K562 (cell line): Measurements from ENCODE around the gene SCARF2. TPM values are rescaled to one million over a fixed set of nuclear protein-coding genes. Genes with fewer than 3 reads are reported as not detected.

Experiments
- ATAC-seq: fragments of 200-7000 bp; cut with Tn5 transposase; 3 replicates; pipeline ENCODE4 v1.9.1; 2020; ENCODE audit warnings: moderate library complexity
- BruUV-seq: library from RNA; stranded (reverse); fragments of 400-500 nt; replicated peaks from 2 replicates; lab custom pipeline; 2021; lab: Mats Ljungman, UMichigan
- CTCF ChIA-PET: fragments of 300-600 bp; formaldehyde crosslinking; extraction: SDS; loops from one replicate; lab custom pipeline; 2021; ENCODE audit warnings: low intra/inter-chr PET ratio; lab: Yijun Ruan, JAX
- POLR2A ChIA-PET: fragments of 300-600, 350-650 bp; sonication (Branson Sonifier 250); formaldehyde crosslinking; extraction: SDS; loops from one replicate; lab custom pipeline; 2021; ENCODE audit warnings: antibody characterized with exemption, inconsistent platforms; lab: Yijun Ruan, JAX
- DNase-seq, 4 experiments: peaks; one replicate each; pipeline versions ENCODE4 v3.0.0 to v3.0.0-alpha.2; 2011 to 2018; ENCODE audit warnings: low spot score in 3 of 4, mixed read lengths in 3 of 4; ENCODE audit errors: extremely low read depth in 1 of 4
- FAIRE-seq: peaks from 2 replicates; lab custom pipeline; 2011; peaks lifted over from hg19 to GRCh38; lab: Jason Lieb, UNC
- H2AFZ ChIP-seq: 2 replicates; pipeline ENCODE4 v1.6.0; 2011; ENCODE audit warnings: low read depth, low read length, control low read depth, inconsistent platforms
- H3K27ac ChIP-seq: fragments of 200-600 bp; 3 replicates; pipeline ENCODE4 v1.8.0; 2011; ENCODE audit warnings: low read depth, mild to moderate bottlenecking, control low read depth, inconsistent platforms, low read length, moderate library complexity, mixed read lengths; ENCODE audit errors: extremely low read depth
- H3K27me3 ChIP-seq, 2 experiments: fragments of 300-600 bp in 1 of 2; 2 replicates in 1 of 2; 3 replicates in 1 of 2; pipeline versions ENCODE4 v1.6.0 to v1.8.0; 2011; ENCODE audit warnings: inconsistent platforms in 2 of 2, low read length in 2 of 2, mild to moderate bottlenecking in 1 of 2, mixed read lengths in 1 of 2, moderate library complexity in 1 of 2; ENCODE audit not compliant: control insufficient read depth in 2 of 2, insufficient read depth in 2 of 2
- H3K36me3 ChIP-seq: fragments of 300-600 bp; 3 replicates; pipeline ENCODE4 v1.8.0; 2011; ENCODE audit warnings: mild to moderate bottlenecking, low read length, inconsistent platforms; ENCODE audit not compliant: control insufficient read depth, insufficient read depth
- H3K4me1 ChIP-seq, 2 experiments: fragments of 200-600 bp in 1 of 2; replicated peaks in 1 of 2; 2 replicates in 1 of 2; 3 replicates in 1 of 2; pipeline versions ENCODE4 v1.5.1 to v1.8.0; 2011; ENCODE audit warnings: inconsistent platforms in 2 of 2, low read length in 2 of 2, mild to moderate bottlenecking in 1 of 2, mixed read lengths in 1 of 2, moderate library complexity in 1 of 2; ENCODE audit not compliant: control insufficient read depth in 2 of 2, insufficient read depth in 2 of 2
- H3K4me2 ChIP-seq: 2 replicates; pipeline ENCODE4 v1.6.1; 2011; ENCODE audit warnings: low read length, control low read depth, inconsistent platforms, mixed read lengths; ENCODE audit not compliant: insufficient read depth
- H3K4me3 ChIP-seq: fragments of 200-600 bp; sonication (generic), shearing (Covaris generic); 2 replicates; pipeline ENCODE4 v1.5.1; 2016; ENCODE audit warnings: control low read depth, inconsistent platforms
- H3K79me2 ChIP-seq: fragments of 200-600 bp; 3 replicates; pipeline ENCODE4 v1.8.0; 2011; ENCODE audit warnings: low read length, inconsistent platforms; ENCODE audit not compliant: control insufficient read depth, insufficient read depth
- H3K9ac ChIP-seq, 2 experiments: 2 replicates each; pipeline versions ENCODE4 v1.6.0 to v1.6.1; 2011; ENCODE audit warnings: low read depth in 2 of 2, low read length in 2 of 2, control low read depth in 1 of 2, inconsistent platforms in 1 of 2, mild to moderate bottlenecking in 1 of 2, mixed read lengths in 1 of 2; ENCODE audit not compliant: insufficient read depth in 1 of 2
- H3K9me1 ChIP-seq: one replicate; pipeline ENCODE4 v1.6.0; 2011; ENCODE audit warnings: inconsistent platforms, mild to moderate bottlenecking, low read length, moderate library complexity; ENCODE audit not compliant: control insufficient read depth, insufficient read depth
- H3K9me3 ChIP-seq: replicated peaks from 2 replicates; pipeline ENCODE4 v1.5.1; 2011; ENCODE audit warnings: low read depth, low read length, inconsistent platforms; ENCODE audit not compliant: control insufficient read depth, insufficient read depth
- H4K20me1 ChIP-seq: replicated peaks from 2 replicates; pipeline ENCODE4 v1.6.1; 2011; ENCODE audit warnings: low read length, inconsistent platforms, mixed read lengths; ENCODE audit not compliant: control insufficient read depth, insufficient read depth
- MEF2D ChIP-seq: conservative IDR thresholded peaks from 2 replicates; pipeline ENCODE4 v1.6.1; 2016; ENCODE audit warnings: low read depth, missing genetic modification characterization, missing compliant biosample characterization
- SRF ChIP-seq, 2 experiments: fragments of 250-450, 450-650 bp in 1 of 2; sonication (Bioruptor Pico) in 1 of 2; sonication (generic) in 1 of 2; formaldehyde crosslinking; IDR thresholded peaks; 2 replicates each; pipeline versions ENCODE4 v1.5.0 to v1.5.1; 2020 to 2022; ENCODE audit warnings: mild to moderate bottlenecking in 1 of 2, missing genetic modification reagents in 1 of 2
- ZNF398 ChIP-seq: fragments of 250-450 bp; sonication (Bioruptor Pico); IDR thresholded peaks from 2 replicates; pipeline ENCODE4 v1.8.0; 2021; ENCODE audit warnings: moderate library complexity, mild to moderate bottlenecking, inconsistent platforms
- WGBS: fragments of 100-300 bp; shearing (Covaris generic); methylation state at CpG from one replicate; pipeline ENCODE4 v1.1.6; 2016; ENCODE audit warnings: low coverage, mixed read lengths; ENCODE audit not compliant: insufficient coverage; ENCODE audit errors: missing lambda C conversion rate; 5-methylcytosine and 5-hydroxymethylcytosine counted together
- in situ Hi-C: fragments of 300-500 bp; cut with MboI; formaldehyde crosslinking; loops from 4 replicates; pipeline ENCODE4 v1.15.0; 2018; ENCODE audit warnings: inconsistent platforms, mixed read lengths
- intact Hi-C: fragments of 100-400 bp; cut with micrococcal nuclease; formaldehyde crosslinking; loops from 2 replicates; pipeline ENCODE4 v1.14.2; 2022
- polyA plus RNA-seq, 8 experiments: library from polyadenylated mRNA; depleted of rRNA in 4 of 8; stranded (reverse) in 5 of 8; unstranded in 3 of 8; fragments of >200 nt; fragmentation: Nextera tagmentation in 2 of 8; fragmentation: Illumina TruSeq in 1 of 8; extraction: Ambion mirVana in 2 of 8; extraction: Trizol in 1 of 8; gene quantifications; 2 replicates each; pipeline versions ENCODE4 v1.2.1 to v1.2.3, GENCODE V29; 2011 to 2014; ENCODE audit warnings: inconsistent platforms in 1 of 8, missing spikeins in 1 of 8
- total RNA-seq, 7 experiments: library from RNA; depleted of rRNA in 6 of 7; stranded (reverse); fragments of >200 nt in 6 of 7; fragmentation: Illumina TruSeq in 2 of 7; extraction: Trizol in 2 of 7; gene quantifications; 2 replicates each; pipeline versions ENCODE4 v1.2.1 to v1.2.3, GENCODE V29; 2011 to 2021; ENCODE audit warnings: low replicate concordance in 1 of 7

The SCARF2 gene
- total and polyA plus RNA-seq, 9 of the 15 experiments (the other 6 are each of a cell fraction or from before 2014, with no cell fraction given) = 0.06 to 0.32 (median 0.21) TPM; not detected in 5

- 92% methylated on average over 1 of the region's 1 CpG for WGBS
- Histone ChIP-seq H3K27ac (no peak overlapping the region), H3K79me2 (peaks cover 17% of the 10 kb centered on the region), H3K4me3 (no peak overlapping the region), H3K9ac (no peak overlapping the region), H3K36me3 (peaks cover 22% of the 10 kb centered on the region; the same call in 2 of the 3 replicates), H3K4me1 (peaks cover 16 to 35% of the 10 kb centered on the region in 2 experiments), H2AFZ (no peak overlapping the region), H3K4me2 (no peak overlapping the region), H3K9me3 (peaks cover 3% of the 10 kb centered on the region; the same call in 1 of the 2 replicates), H3K9me1 (peaks cover 5% of the 10 kb centered on the region), H3K27me3 (no peaks in the 10 kb centered on the region), H4K20me1 (0 out of 2 replicates have a peak, but pooled peaks cover 6% of the 10 kb centered on the region)
- ATAC-seq (no peak), DNase-seq (peak in 3 of 4 experiments; percentile 22 to 30 (median 28)), FAIRE-seq (no peak)
- no TSS peak for BruUV-seq
- intact Hi-C loops (no loop called here), in situ Hi-C loops (loop anchor here (10.0 kb wide), 1 partner anchor 52 kb away; no protein-coding TSS in a partner anchor)
- no peak for TF ChIP-seq SRF (CRISPR knock-in tag; IDR thresholded peaks at IDR 0.05)
- no peak for TF ChIP-seq MEF2D (tag)
- TF ChIP-seq ZNF398 (CRISPR knock-in tag) = 0 out of 2 replicates have a peak, but pooled peaks have one; percentile 42
- ChIA-PET POLR2A (interaction anchor here (0.6 to 7.0 kb wide), 9 partner anchors 8 to 208 kb away, joined by 3 to 84 read pairs (median 3); no protein-coding TSS in a partner anchor), CTCF (no interaction called here)
Observed at GRCh38 chr22:20396639-20397038, 41.0 kb downstream of the SCARF2 start.
